ENCODE results near the gene ABCD4. TPM values are rescaled to one million over a fixed set of nuclear protein-coding genes. Genes with fewer than 3 reads are reported as not detected.

ABCD4 gene
- polyA plus RNA-seq, 1 experiment = 12.4 TPM

GRCh38 chr14:74238974-74239847 lies 63.5 kb downstream of the ABCD4 start, which contains the start of gene VSX2:
TSS of gene VSX2 (plus strand) at chr14:74239449. CDS start at chr14:74239562, 113 bp downstream.
- DNase-seq (ENCODE audit: low read depth) = no peak
- TF ChIP-seq CTCF (IDR thresholded peaks at IDR 0.05; ENCODE audit: insufficient read depth, low read depth, low read length) = no peak
- ChIA-PET POLR2A (no interaction called here), CTCF (interaction anchor here (1.6 to 3.6 kb wide), 2 partner anchors 19 to 20 kb away, joined by 4 to 16 read pairs; no protein-coding TSS in a partner anchor)
- Histone ChIP-seq H3K27me3 (ENCODE audit: control insufficient read depth, insufficient read depth, low read length) (peaks cover 70% of the 10 kb centered on the region), H3K36me3 (ENCODE audit: control insufficient read depth, insufficient read depth, low read length) (no peaks in the 10 kb centered on the region), H3K4me3 (ENCODE audit: low read depth, low read length) (no peak within 1 kb of the TSS)

- TF ChIP-seq CTCF (IDR thresholded peaks at IDR 0.05; ENCODE audit: insufficient read depth, low read depth, low read length) = no peak
- CTCF ChIA-PET = interaction anchor here (0.6 to 1.5 kb wide), 5 partner anchors 10 to 125 kb away, joined by 3 to 5 read pairs (median 4); no protein-coding TSS in a partner anchor
- Histone ChIP-seq H3K36me3 (ENCODE audit: control insufficient read depth, insufficient read depth, low read length) (no peaks in the 10 kb centered on the region), H3K27me3 (ENCODE audit: control insufficient read depth, insufficient read depth, low read length) (peaks cover 56% of the 10 kb centered on the region), H3K4me3 (ENCODE audit: low read depth, low read length) (no peak overlapping the region)
- POLR2A ChIA-PET = no interaction called here
- no peak for DNase-seq (ENCODE audit: low read depth)
Observed at GRCh38 chr14:74237441-74237840, 65.3 kb downstream of the ABCD4 start.

Other genes with a start within 250 kb of the ABCD4 start
- 9.1 and 10.6 TPM in 2 replicates for gene ALDH6A1, start 218.5 kb downstream of the ABCD4 start, polyA plus RNA-seq (2011; rRNA removed)
- 7.4 and 7.7 TPM in 2 replicates for gene LIN52, start 218.0 kb downstream of the ABCD4 start, polyA plus RNA-seq (2011; rRNA removed)
- not detected in 2 replicates for gene VSX2, start 63.5 kb downstream of the ABCD4 start, polyA plus RNA-seq (2011; rRNA removed)
- not detected in 2 replicates for gene VRTN, start 45.5 kb upstream of the ABCD4 start, polyA plus RNA-seq (2011; rRNA removed)
- gene SYNDIG1L, start 123.3 kb upstream of the ABCD4 start, polyA plus RNA-seq (2011; rRNA removed) = not detected in 2 replicates
- gene NPC2, start 190.4 kb upstream of the ABCD4 start, polyA plus RNA-seq (2011; rRNA removed) = 166 and 267 TPM in 2 replicates
- gene ISCA2, start 190.8 kb upstream of the ABCD4 start, polyA plus RNA-seq (2011; rRNA removed) = 13.0 and 25.6 TPM in 2 replicates

Measured in BJ (cell line).